MG63 (cell line): ENCODE results near the gene RCC2. TPM values are rescaled to one million over a fixed set of nuclear protein-coding genes. Genes with fewer than 3 reads are reported as not detected.
"Not testable (repeated sequence)": the region's sequence is repeated elsewhere in the genome, so short reads cannot be mapped to it uniquely, and the experiment has no call there.

Experiments
- DNase-seq: peaks from one replicate; pipeline ENCODE4 v3.0.0-alpha.2; 2020
- H3K27me3 ChIP-seq: fragments of 250-450 bp; sonication (Bioruptor Pico); 2 replicates; pipeline ENCODE4 v1.5.1; 2020; ENCODE audit warnings: mild to moderate bottlenecking, moderate library complexity
- H3K36me3 ChIP-seq: fragments of 250-450 bp; sonication (Bioruptor Pico); 2 replicates; pipeline ENCODE4 v1.5.1; 2020; ENCODE audit warnings: mild to moderate bottlenecking, moderate library complexity
- H3K4me3 ChIP-seq: fragments of 250-450 bp; sonication (Bioruptor Pico); 2 replicates; pipeline ENCODE4 v1.5.1; 2020; ENCODE audit warnings: mild to moderate bottlenecking, moderate library complexity
- H3K9me3 ChIP-seq: fragments of 250-450 bp; sonication (Bioruptor Pico); 2 replicates; pipeline ENCODE4 v1.5.1; 2020; ENCODE audit warnings: mild to moderate bottlenecking, moderate library complexity
- total RNA-seq: library from RNA; depleted of rRNA; stranded (reverse); fragments of >200 nt; shearing (Covaris generic); gene quantifications from 2 replicates; pipeline ENCODE4 v1.2.3, GENCODE V29; 2014; ENCODE audit warnings: low replicate concordance

Gene RCC2
- total RNA-seq, 1 experiment from 2014 or later = 108 TPM

GRCh38 chr1:17458794-17459193, 19.3 kb upstream of the RCC2 start:
- Histone ChIP-seq H3K9me3 (no peaks in the 10 kb centered on the region), H3K4me3 (no peak overlapping the region), H3K27me3 (no peaks in the 10 kb centered on the region), H3K36me3 (no peaks in the 10 kb centered on the region)
- DNase-seq = no peak

- Histone ChIP-seq H3K36me3 (no peaks in the 10 kb centered on the region), H3K27me3 (no peaks in the 10 kb centered on the region), H3K4me3 (no peak overlapping the region), H3K9me3 (no peaks in the 10 kb centered on the region)
- DNase-seq = no peak
Observed at GRCh38 chr1:17452686-17453085, 13.2 kb upstream of the RCC2 start.

- H3K4me3 ChIP-seq, H3K9me3 ChIP-seq, DNase-seq, H3K36me3 ChIP-seq, H3K27me3 ChIP-seq: not testable (repeated sequence)
Observed at GRCh38 chr1:17452203-17452602, 12.7 kb upstream of the RCC2 start.

- Histone ChIP-seq H3K36me3 (no peaks in the 10 kb centered on the region), H3K9me3 (no peaks in the 10 kb centered on the region), H3K27me3 (no peaks in the 10 kb centered on the region), H3K4me3 (no peak overlapping the region)
- DNase-seq = no peak
Observed at GRCh38 chr1:17451731-17452130, 12.3 kb upstream of the RCC2 start.

- no peaks in the 10 kb centered on the region for H3K27me3 ChIP-seq
Observed at GRCh38 chr1:17447501-17447992, 8.1 kb upstream of the RCC2 start.

GRCh38 chr1:17442841-17443240, 3.4 kb upstream of the RCC2 start:
- no peak for DNase-seq
- no peaks in the 10 kb centered on the region for H3K9me3 ChIP-seq
- H3K36me3 ChIP-seq = no peaks in the 10 kb centered on the region
- H3K27me3 ChIP-seq = no peaks in the 10 kb centered on the region
- no peak overlapping the region for H3K4me3 ChIP-seq

More at GRCh38 chr1:17447501-17447992, 8.1 kb upstream of the RCC2 start:
- no peaks in the 10 kb centered on the region for H3K36me3 ChIP-seq
- no peaks in the 10 kb centered on the region for H3K9me3 ChIP-seq
- H3K4me3 ChIP-seq = no peak overlapping the region
- DNase-seq = no peak

- H3K4me3 ChIP-seq = no peak overlapping the region
- H3K36me3 ChIP-seq = peaks cover 4% of the 10 kb centered on the region
- no peaks in the 10 kb centered on the region for H3K9me3 ChIP-seq
- H3K27me3 ChIP-seq = no peaks in the 10 kb centered on the region
- no peak for DNase-seq
Observed at GRCh38 chr1:17441993-17442357, 2.5 kb upstream of the RCC2 start.

GRCh38 chr1:17441265-17441992, 2.0 kb upstream of the RCC2 start:
- DNase-seq = no peak
- Histone ChIP-seq H3K27me3 (no peaks in the 10 kb centered on the region), H3K9me3 (no peaks in the 10 kb centered on the region), H3K36me3 (peaks cover 9% of the 10 kb centered on the region), H3K4me3 (no peak overlapping the region)

- Histone ChIP-seq H3K27me3 (no peaks in the 10 kb centered on the region), H3K4me3 (no peak overlapping the region)
- DNase-seq = no peak
Observed at GRCh38 chr1:17440827-17441168, 1.3 kb upstream of the RCC2 start.

GRCh38 chr1:17440074-17440826, 773 bp upstream of the RCC2 start:
- H3K9me3 ChIP-seq = no peaks in the 10 kb centered on the region
- H3K36me3 ChIP-seq = peaks cover 20% of the 10 kb centered on the region
- H3K4me3 ChIP-seq = peak overlapping the region; percentile 81
- no peak for DNase-seq
- H3K27me3 ChIP-seq = no peaks in the 10 kb centered on the region

More at GRCh38 chr1:17440827-17441168, 1.3 kb upstream of the RCC2 start:
- peaks cover 15% of the 10 kb centered on the region for H3K36me3 ChIP-seq
- no peaks in the 10 kb centered on the region for H3K9me3 ChIP-seq

- no peaks in the 10 kb centered on the region for H3K27me3 ChIP-seq
- peak overlapping the region; percentile 81 for H3K4me3 ChIP-seq
- peaks cover 37% of the 10 kb centered on the region for H3K36me3 ChIP-seq
- H3K9me3 ChIP-seq = no peaks in the 10 kb centered on the region
- peak; percentile 72 for DNase-seq
Observed at GRCh38 chr1:17438318-17439249, 893 bp downstream of the RCC2 start.

GRCh38 chr1:17437580-17438317, 1.7 kb downstream of the RCC2 start:
- no peaks in the 10 kb centered on the region for H3K27me3 ChIP-seq
- peaks cover 45% of the 10 kb centered on the region for H3K36me3 ChIP-seq
- DNase-seq = peak; percentile 50

GRCh38 chr1:17437260-17437579, 2.3 kb downstream of the RCC2 start:
- no peaks in the 10 kb centered on the region for H3K27me3 ChIP-seq
- peak overlapping the region; percentile 81 for H3K4me3 ChIP-seq
- no peak for DNase-seq
- no peaks in the 10 kb centered on the region for H3K9me3 ChIP-seq
- peaks cover 50% of the 10 kb centered on the region for H3K36me3 ChIP-seq

More at GRCh38 chr1:17437580-17438317, 1.7 kb downstream of the RCC2 start:
- peak overlapping the region; percentile 81 for H3K4me3 ChIP-seq
- no peaks in the 10 kb centered on the region for H3K9me3 ChIP-seq

- no peak for DNase-seq
- Histone ChIP-seq H3K36me3 (peaks cover 54% of the 10 kb centered on the region), H3K9me3 (no peaks in the 10 kb centered on the region), H3K27me3 (no peaks in the 10 kb centered on the region), H3K4me3 (peak overlapping the region; percentile 81)
Observed at GRCh38 chr1:17436380-17437174, 2.9 kb downstream of the RCC2 start.

- H3K9me3 ChIP-seq = no peaks in the 10 kb centered on the region
- H3K4me3 ChIP-seq = no peak overlapping the region
- peaks cover 60% of the 10 kb centered on the region for H3K36me3 ChIP-seq
- no peak for DNase-seq
- no peaks in the 10 kb centered on the region for H3K27me3 ChIP-seq
Observed at GRCh38 chr1:17434601-17435000, 4.9 kb downstream of the RCC2 start.

- Histone ChIP-seq H3K36me3 (peaks cover 62% of the 10 kb centered on the region), H3K27me3 (no peaks in the 10 kb centered on the region), H3K4me3 (no peak overlapping the region), H3K9me3 (no peaks in the 10 kb centered on the region)
- DNase-seq = no peak
Observed at GRCh38 chr1:17434016-17434415, 5.5 kb downstream of the RCC2 start.
